HG03066 (cell line): Measurements from ENCODE around the gene SPINK6.

Experiments
- ATAC-seq: cut with Tn5 transposase; IDR thresholded peaks from one replicate; pipeline ENCODE4 v1.9.1; 2021; ENCODE audit warnings: low read depth; ENCODE audit not compliant: unreplicated experiment

The SPINK6 gene

DNA sequence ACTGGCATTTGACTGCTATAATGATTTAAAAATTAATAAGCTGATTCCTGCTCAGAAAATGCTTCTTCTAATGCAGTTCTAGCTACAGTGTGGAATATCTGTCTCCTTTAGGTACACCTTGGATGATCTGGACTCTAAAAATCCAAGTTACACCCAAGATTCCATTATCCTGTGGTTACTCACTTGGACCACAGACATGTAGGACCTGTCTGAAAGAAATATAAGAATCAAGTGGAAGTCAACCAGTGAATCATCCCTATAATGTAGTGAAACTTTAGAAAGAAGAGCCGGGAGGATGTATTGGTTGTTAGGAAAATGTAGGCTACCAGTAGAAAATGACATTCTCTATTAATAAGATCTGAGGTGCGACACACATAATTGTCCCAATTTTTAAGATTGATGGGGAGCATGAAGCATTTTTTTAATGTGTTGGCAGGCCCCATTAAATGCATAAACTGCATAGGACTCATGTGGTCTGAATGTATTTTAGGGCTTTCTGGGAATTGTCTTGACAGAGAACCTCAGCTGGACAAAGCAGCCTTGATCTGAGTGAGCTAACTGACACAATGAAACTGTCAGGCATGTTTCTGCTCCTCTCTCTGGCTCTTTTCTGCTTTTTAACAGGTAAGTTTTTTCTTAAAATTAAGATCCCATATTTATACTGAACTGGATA, at the start of gene SPINK6:
SPINK6 (plus strand) TSS at position 512 of the 673 bp plus-strand sequence; CDS start at position 567, 55 bp downstream.
- no peak for ATAC-seq

DNA sequence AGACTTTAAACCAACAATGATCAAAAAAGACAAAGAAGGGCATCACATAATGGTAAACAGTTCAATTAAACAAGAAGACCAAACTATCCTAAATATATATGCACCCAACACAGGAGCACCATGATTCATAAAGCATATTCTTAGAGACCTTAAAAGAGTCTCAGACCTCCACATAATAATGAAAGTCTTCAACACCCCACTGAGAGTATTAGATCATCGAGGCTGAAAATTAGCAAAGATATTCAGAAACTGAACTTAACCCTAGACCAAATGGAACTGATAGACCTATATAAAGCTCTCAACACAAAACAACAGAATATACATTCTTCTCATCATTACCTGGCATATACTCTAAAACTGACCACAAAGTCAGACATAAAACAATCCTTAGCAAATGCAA, 46.2 kb upstream of the SPINK6 start:
- no peak for ATAC-seq

DNA sequence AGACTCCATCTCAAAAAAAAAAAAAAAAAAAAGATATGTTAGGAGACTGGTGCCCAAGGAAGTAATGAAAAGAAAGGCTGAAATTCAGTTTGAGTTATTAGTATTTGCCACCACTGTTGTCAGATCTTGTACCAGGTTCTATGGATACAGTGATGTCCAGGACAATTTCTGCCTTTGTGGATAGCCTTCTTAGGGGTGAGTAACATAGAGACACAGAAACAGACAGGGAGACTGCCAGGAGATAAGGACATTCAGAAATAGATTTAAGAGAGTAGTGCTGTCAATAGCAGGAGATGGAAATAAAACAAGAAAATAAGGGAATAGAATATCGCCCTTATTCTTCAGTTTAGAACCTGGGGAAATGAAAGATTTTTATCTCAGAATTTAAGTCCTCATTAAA, 40.8 kb upstream of the SPINK6 start:
- no peak for ATAC-seq

DNA sequence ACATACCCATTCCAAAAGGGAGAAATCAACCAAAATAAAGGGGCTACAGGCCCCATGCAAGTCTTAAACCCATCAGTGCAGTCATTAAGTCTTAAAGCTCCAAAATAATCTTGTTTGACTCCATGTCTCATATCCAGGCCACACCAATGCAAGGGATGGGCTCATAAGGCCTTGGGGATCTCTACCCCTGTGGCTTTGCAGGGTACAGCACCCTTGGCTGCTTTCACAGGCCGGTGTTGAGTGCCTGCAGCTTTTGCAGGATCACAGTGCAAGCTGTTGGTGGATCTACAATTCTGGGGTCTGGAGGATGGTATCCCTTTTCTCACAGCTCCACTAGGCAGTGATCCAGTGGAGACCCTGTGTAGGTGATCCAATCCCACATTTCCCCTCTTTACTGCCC, 39.5 kb upstream of the SPINK6 start:
- ATAC-seq = no peak

DNA sequence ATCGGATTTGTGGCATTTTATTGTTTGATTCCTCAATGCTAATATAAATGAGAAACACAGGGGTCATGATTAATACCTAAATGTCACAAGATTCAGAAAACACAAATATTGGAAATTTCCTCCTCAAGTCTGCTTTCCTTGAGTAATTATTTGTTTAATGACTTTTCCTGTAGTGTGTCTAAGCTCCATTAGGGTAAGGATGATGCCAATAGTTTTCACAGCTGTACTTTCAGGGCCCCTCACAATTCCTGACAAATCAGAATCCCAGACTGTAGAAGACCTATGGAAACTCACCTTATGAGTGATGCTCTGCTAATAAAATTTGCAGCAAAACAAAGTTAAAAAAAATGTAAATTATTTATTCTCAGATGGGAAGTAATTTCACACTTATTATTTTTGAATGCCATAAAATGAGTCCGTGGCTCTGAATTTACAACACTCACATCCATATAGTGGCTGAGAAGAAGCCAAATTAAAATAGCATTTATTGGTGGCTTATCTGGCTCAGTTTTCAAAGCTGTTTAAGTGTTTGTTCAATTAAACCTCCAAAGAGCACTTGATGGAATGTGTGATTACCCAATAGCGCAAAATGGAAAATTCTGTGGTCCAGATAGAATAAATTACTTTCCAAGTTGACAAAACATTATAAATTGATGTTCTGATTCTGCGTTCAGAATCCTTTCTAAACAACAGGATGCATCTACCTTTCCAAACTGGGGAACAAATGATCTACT, 36.1 kb upstream of the SPINK6 start:
- no peak for ATAC-seq

DNA sequence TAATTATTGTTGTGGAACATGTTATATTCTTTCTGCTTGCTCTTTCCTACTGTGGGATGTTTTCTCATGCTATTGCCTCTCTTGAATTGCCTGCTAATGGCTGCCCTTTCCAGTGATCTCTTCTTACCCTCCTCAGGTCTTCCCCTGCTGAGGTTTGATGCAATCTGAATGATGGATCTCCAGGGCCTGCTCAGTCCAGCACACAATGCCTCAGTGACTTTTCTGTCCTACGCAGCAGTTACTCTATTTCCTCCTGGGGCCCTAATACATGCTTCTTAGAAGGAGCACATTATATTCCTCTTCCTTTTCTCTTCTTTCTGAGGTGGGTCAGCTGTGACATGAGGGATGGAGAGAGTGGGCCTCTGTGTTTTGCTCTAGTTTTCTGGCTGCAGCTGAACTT, 34.6 kb upstream of the SPINK6 start, which contains the start of gene SPINK14:
SPINK14 (plus strand) TSS at position 301 of the 400 bp plus-strand sequence. CDS start 1,187 bp downstream, outside the sequence.
- no peak for ATAC-seq

DNA sequence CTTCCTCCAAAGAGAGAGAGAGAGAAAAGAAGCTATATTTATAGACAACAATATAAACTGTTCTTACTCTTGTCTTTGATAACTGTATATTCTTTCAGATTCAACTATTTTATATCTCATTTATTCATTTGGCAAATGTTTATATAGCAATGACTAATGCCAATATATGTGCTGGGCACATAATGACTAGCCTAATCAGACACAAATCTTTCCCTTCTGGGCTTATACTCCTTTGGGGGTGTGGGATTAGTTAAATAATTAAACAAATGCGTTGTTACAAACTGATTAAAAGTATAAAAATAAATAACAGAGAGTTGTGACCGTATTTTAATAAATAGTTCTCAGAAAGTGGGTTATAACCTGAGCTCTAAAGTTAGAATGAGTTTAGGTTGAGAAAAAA, 30.5 kb upstream of the SPINK6 start:
- no peak for ATAC-seq

DNA sequence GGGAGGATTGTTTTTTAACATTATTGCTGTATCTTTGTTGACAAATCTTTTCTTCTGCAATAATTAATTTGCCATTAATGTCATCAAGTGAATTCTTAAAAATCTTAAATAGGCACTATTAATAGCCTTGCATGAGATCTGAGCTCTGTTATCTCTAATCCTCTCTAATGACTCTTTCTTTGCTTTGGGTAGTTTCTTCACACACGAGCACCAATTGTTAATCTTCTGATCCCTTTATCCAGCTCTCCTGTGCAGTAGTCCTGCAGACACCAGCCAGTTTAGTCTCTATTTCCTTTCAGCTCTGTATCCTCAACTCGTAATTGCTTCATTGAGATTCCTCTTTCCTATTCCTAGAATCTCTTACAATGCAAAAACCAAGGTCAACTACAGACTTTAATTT, 26.4 kb upstream of the SPINK6 start:
- ATAC-seq = no peak

DNA sequence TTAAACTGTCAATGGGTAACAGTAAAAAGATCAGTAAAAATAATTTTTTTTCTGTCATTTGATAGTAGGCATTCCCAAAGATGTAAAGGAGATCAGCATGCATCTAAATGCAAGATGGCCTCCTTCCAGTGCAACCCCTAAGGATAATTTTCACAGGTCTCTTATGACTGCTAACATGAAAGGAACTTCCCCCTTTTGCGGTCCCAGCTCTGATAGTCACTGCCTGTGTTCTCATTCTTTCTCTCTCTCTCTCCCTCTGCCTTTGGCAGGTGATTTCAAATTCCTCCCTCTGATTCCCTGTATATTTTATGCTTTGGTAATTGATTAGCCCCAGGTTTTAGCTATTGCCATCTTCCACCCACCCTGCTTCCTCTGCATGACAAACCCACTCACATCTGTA, 25.6 kb upstream of the SPINK6 start:
- ATAC-seq = no peak

- no peak for ATAC-seq
Observed at GRCh38 chr5:148179234-148179824, 23.5 kb upstream of the SPINK6 start.

DNA sequence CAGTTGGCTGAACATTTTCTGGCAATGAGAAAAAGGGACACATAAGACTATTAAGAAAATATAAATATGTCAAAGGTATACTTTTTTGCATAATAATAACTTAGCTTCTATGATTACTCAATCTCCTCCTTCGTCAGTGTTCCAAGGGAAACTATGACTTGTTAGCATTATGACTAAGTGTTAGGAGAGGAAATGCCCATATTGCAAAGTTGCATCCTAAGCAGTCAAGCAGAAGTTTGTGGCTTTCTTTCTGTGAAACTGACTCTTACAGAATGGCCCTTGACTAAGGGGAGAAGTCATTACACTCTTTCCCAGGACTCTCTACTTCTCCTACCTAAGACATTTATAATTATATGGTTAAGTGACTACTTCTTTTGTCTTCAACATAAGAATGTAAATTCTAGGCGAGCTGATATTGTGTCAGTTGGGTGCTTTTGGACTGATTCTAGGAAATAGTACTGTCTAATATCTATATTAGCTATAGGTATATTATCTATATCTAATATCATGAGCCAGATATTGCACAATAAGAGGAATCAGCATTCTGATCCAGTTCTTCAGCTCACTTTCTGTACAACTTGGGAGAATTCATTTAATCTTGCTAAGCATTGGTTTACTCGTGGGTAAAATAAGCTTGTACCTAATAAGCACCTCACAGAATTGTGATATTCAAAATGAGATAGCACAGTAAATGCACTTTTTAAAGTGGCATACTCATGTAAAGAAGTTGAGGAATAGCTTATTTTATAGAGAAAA, 16.4 kb upstream of the SPINK6 start:
- peak; percentile 68 for ATAC-seq

GRCh38 chr5:148191010-148191409, 11.8 kb upstream of the SPINK6 start:
- ATAC-seq = no peak

DNA sequence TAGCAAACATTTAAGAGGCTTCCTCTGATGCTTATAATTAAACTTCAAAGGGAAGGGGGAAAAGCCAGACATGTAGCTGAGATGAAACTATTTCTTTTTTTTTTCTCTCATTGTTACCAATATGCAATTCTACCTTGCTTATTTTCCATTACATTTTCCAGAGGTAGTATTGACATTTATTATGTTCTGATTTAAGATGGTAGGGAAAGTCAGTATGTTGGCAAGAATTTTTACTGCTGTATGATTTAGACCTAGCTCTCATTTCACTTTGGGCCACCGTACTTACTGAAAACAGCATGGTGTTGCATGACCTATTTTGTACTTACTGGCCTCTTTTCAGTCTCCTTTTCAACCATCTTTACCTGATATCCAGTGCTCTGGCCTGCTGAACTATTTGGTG, 9.6 kb upstream of the SPINK6 start:
- no peak for ATAC-seq

DNA sequence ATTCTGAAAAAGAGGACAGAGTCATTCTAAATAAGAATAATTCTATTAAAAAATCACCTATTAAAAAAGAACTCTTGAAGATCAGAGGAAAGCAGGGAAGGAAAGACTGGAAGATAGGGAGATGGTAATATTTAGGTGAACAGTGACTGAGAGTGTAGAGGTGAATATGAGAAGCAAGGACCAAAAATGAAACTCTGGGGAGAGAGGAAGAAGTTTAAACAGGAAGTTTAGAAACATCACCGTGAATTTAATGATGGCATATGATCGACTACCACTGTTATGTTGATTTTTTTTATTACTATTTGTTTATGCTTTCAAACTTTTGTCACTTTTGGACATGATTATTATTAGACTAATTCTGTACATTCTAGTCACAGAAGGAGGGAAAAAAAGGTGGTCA, 1.7 kb upstream of the SPINK6 start:
- ATAC-seq = no peak

- ATAC-seq = no peak
Observed at GRCh38 chr5:148205044-148205806, 2.4 kb downstream of the SPINK6 start.

GRCh38 chr5:148205865-148206264, 3.0 kb downstream of the SPINK6 start:
- ATAC-seq = no peak

DNA sequence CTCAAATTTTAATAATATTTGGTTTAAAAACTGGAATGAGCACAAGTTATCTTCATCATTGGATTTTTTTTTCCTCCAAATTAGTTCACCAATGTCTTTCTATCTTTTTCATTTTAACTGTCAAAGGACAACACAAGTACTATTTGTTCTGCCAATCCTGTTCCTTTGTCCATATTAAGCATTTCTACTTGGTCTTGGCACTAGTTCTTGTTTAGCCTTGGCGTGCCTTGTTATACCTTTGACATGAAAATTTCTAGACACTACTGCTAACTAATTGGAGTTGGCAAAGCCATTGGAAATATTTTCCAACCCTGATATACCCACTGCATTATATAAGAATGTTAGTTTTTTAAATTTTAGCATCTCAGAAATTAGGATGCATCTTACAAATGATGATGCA, 3.8 kb downstream of the SPINK6 start:
- no peak for ATAC-seq

GRCh38 chr5:148208226-148208625, 5.4 kb downstream of the SPINK6 start:
- ATAC-seq = no peak

- ATAC-seq = no peak
Observed at GRCh38 chr5:148209151-148209770, 6.4 kb downstream of the SPINK6 start.

GRCh38 chr5:148214665-148215185, 11.9 kb downstream of the SPINK6 start:
- ATAC-seq = no peak
